ENCODE data around the gene ADRB1. TPM values are rescaled to one million over a fixed set of nuclear protein-coding genes. Genes with fewer than 3 reads are reported as not detected.

The ADRB1 gene
- total RNA-seq, 1 donor from 2014 or later: 35.0 TPM

GRCh38 chr10:114002422-114002821 is 41.2 kb upstream of the ADRB1 start:
- intact Hi-C loops (cut with micrococcal nuclease): no loop called here
- Histone ChIP-seq H3K9me3 (replicated peaks) (no peaks in the 10 kb centered on the region), H3K4me1 (peaks cover 12% of the 10 kb centered on the region), H3K36me3 (no peaks in the 10 kb centered on the region), H3K27me3 (ENCODE audit: low read depth) (no peaks in the 10 kb centered on the region), H3K27ac (replicated peaks) (no peak overlapping the region), H3K4me3 (no peak overlapping the region)
- DNase-seq: no peak
- no peak for TF ChIP-seq CTCF (IDR thresholded peaks at IDR 0.05; ENCODE audit: borderline replicate concordance)

- no peak overlapping the region for H3K4me3 ChIP-seq
- intact Hi-C loops (cut with micrococcal nuclease): no loop called here
- no peaks in the 10 kb centered on the region for H3K36me3 ChIP-seq
Measured at GRCh38 chr10:114003161-114003941, 40.3 kb upstream of the ADRB1 start.

GRCh38 chr10:114009281-114009996 is 34.2 kb upstream of the ADRB1 start:
- Histone ChIP-seq H3K4me3 (no peak overlapping the region), H3K36me3 (no peaks in the 10 kb centered on the region), H3K27ac (replicated peaks) (no peak overlapping the region), H3K9me3 (replicated peaks) (no peaks in the 10 kb centered on the region), H3K27me3 (ENCODE audit: low read depth) (no peaks in the 10 kb centered on the region), H3K4me1 (peaks cover 7% of the 10 kb centered on the region)
- intact Hi-C loops (cut with micrococcal nuclease): no loop called here
- DNase-seq: no peak
- TF ChIP-seq CTCF (IDR thresholded peaks at IDR 0.05; ENCODE audit: borderline replicate concordance): no peak

More at GRCh38 chr10:114003161-114003941, 40.3 kb upstream of the ADRB1 start:
- H3K9me3 ChIP-seq (replicated peaks): no peaks in the 10 kb centered on the region
- no peaks in the 10 kb centered on the region for H3K27me3 ChIP-seq (ENCODE audit: low read depth)
- DNase-seq: no peak
- TF ChIP-seq CTCF (IDR thresholded peaks at IDR 0.05; ENCODE audit: borderline replicate concordance): no peak
- H3K4me1 ChIP-seq: peaks cover 15% of the 10 kb centered on the region
- no peak overlapping the region for H3K27ac ChIP-seq (replicated peaks)

DNA sequence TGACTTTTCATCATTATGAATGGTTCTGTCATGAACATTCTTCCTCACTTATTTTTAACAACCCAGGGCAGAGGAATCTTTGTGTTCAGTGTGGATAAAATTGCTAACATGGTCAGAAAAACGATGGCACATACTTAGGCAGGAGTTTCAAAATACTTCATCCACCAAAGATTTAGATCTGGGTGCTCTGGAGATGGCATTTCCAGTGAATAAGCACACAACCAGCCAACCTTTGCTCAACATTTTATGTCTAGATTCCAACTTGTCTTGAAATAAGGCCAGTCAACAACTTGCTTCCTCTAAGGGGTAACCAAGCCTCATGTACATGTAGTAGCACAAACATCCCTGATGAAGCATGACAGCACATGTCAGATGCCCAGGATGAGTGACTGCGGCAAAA is 33.4 kb upstream of the ADRB1 start:
- no peak overlapping the region for H3K27ac ChIP-seq (replicated peaks)
- peaks cover 2% of the 10 kb centered on the region for H3K9me3 ChIP-seq (replicated peaks)
- DNase-seq: no peak
- H3K36me3 ChIP-seq: no peaks in the 10 kb centered on the region
- no peak overlapping the region for H3K4me3 ChIP-seq
- no peaks in the 10 kb centered on the region for H3K27me3 ChIP-seq (ENCODE audit: low read depth)
- no peak for TF ChIP-seq CTCF (IDR thresholded peaks at IDR 0.05; ENCODE audit: borderline replicate concordance)
- H3K4me1 ChIP-seq: peaks cover 7% of the 10 kb centered on the region
- intact Hi-C loops (cut with micrococcal nuclease): no loop called here

GRCh38 chr10:114012650-114013049 is 31.0 kb upstream of the ADRB1 start:
- intact Hi-C loops (cut with micrococcal nuclease): no loop called here
- H3K36me3 ChIP-seq: no peaks in the 10 kb centered on the region
- no peak overlapping the region for H3K4me3 ChIP-seq
- H3K4me1 ChIP-seq: peaks cover 7% of the 10 kb centered on the region
- no peak for TF ChIP-seq CTCF (IDR thresholded peaks at IDR 0.05; ENCODE audit: borderline replicate concordance)
- H3K27me3 ChIP-seq (ENCODE audit: low read depth): no peaks in the 10 kb centered on the region
- peaks cover 10% of the 10 kb centered on the region for H3K9me3 ChIP-seq (replicated peaks)
- no peak overlapping the region for H3K27ac ChIP-seq (replicated peaks)
- DNase-seq: peak; percentile 43
